Neuron (in vitro differentiated cells): ENCODE measurements around the gene CDC6.
A peak's percentile ranks its signal among the peaks of the same experiment; 100 is the strongest.

Source experiments
- H2AFZ ChIP-seq: one replicate; pipeline ENCODE4 v1.6.1; 2013; ENCODE audit warnings: low read depth, mild to moderate bottlenecking, inconsistent platforms, low read length, moderate library complexity
- H3K27me3 ChIP-seq: one replicate; pipeline ENCODE4 v1.6.1; 2013; ENCODE audit warnings: low read length; ENCODE audit not compliant: insufficient read depth
- H3K36me3 ChIP-seq: one replicate; pipeline ENCODE4 v1.6.1; 2013; ENCODE audit warnings: low read length; ENCODE audit not compliant: insufficient read depth
- H3K4me1 ChIP-seq: one replicate; pipeline ENCODE4 v1.6.1; 2013; ENCODE audit warnings: low read length; ENCODE audit not compliant: insufficient read depth
- H3K4me3 ChIP-seq: 2 replicates; pipeline ENCODE4 v1.5.1; 2013; ENCODE audit warnings: mild to moderate bottlenecking, low read length, moderate library complexity
- H3K9me3 ChIP-seq: one replicate; pipeline ENCODE4 v1.6.1; 2013; ENCODE audit warnings: low read length

CDC6 gene

GRCh38 chr17:40287494-40288369 is at the start of gene CDC6:
Gene CDC6 (plus strand): TSS chr17:40287879. CDS start chr17:40289421, 1,542 bp downstream.
- peak within 1 kb of the TSS; percentile 17 for H2AFZ ChIP-seq

DNA sequence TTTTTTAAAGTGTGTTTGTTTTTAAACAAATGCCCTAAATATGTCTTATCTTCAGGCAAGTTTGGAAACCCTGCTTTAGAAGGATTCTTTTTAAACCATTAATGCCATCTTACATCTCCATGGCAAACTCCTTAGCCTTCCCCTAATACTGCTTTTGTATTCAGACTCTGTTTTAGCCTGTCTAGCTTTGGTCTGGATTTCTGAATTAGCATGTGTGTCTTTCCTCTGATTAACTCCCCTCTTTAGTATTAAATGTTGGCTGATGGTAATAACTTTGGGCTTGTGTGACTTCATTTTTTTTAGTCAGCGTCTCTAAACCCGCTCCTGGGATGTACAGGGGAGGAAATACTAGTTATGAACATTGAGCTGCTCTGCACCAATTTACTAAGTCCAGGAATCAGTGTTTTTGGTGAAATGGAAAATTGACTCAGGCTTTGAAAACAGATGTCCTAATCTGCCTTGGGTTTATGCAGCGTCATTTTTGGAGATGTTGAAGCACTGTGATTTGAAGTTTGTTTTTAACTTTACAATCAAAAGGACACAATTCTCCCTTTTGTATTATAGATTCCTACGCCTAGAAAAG is 46.3 kb upstream of the CDC6 start:
- no peak overlapping the region for H2AFZ ChIP-seq
- peaks cover 14% of the 10 kb centered on the region for H3K4me1 ChIP-seq
- no peaks in the 10 kb centered on the region for H3K9me3 ChIP-seq
- H3K27me3 ChIP-seq: no peaks in the 10 kb centered on the region
- no peak overlapping the region for H3K4me3 ChIP-seq
- H3K36me3 ChIP-seq: no peaks in the 10 kb centered on the region

More at GRCh38 chr17:40287494-40288369, at the start of gene CDC6:
- H3K4me3 ChIP-seq: peak within 1 kb of the TSS; percentile 59
- peaks cover 3% of the 10 kb centered on the region for H3K4me1 ChIP-seq
- peaks cover 22% of the 10 kb centered on the region for H3K36me3 ChIP-seq
- H3K9me3 ChIP-seq: no peaks in the 10 kb centered on the region
- H3K27me3 ChIP-seq: no peaks in the 10 kb centered on the region

- Histone ChIP-seq H3K36me3 (no peaks in the 10 kb centered on the region), H3K4me3 (no peak overlapping the region), H3K9me3 (no peaks in the 10 kb centered on the region), H2AFZ (no peak overlapping the region), H3K4me1 (peaks cover 14% of the 10 kb centered on the region), H3K27me3 (no peaks in the 10 kb centered on the region)
These were observed 44.9 kb upstream of the CDC6 start for GRCh38 chr17:40242774-40243173.

DNA sequence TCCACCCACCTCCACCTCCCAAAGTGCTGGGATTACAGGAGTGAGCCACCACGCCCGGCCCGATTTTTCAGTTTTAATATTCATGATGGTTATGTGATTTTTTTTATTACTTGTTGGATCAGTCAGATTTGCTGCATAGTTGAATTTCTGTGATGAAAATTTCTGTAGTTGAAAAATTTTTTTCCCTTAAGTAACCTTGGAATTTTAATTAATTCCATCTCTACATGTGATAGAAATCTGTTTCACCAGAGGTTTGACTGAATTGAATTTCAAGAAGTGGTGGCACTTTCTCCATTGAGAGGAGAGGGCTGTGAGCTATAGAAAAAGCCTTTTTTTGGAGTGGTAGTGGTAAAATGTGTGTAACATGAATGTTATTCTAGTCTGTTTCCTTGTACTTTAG is 43.9 kb upstream of the CDC6 start:
- no peak overlapping the region for H2AFZ ChIP-seq
- no peaks in the 10 kb centered on the region for H3K36me3 ChIP-seq
- H3K27me3 ChIP-seq: no peaks in the 10 kb centered on the region
- no peak overlapping the region for H3K4me3 ChIP-seq
- H3K9me3 ChIP-seq: no peaks in the 10 kb centered on the region
- H3K4me1 ChIP-seq: peaks cover 15% of the 10 kb centered on the region

DNA sequence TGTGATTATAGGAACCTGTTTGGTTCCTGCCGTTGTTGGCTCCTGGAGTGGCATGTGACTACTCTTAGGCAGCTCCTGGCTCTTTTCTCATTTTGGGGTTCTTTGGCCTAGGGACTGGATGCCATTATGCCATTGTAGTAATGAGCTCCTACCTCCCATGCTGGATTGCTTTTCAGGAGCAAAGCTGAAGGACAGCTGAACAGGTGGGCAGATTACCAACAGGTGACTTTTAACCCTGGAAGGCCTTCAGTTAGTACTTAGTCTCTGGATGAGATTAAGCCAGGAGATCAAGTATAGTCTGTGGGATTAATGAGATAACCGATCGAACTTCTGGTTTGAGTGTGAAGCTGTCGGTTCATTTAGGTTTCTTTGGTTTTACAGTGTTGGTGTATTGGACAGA is 43.4 kb upstream of the CDC6 start:
- Histone ChIP-seq H2AFZ (no peak overlapping the region), H3K9me3 (no peaks in the 10 kb centered on the region), H3K4me1 (peaks cover 20% of the 10 kb centered on the region), H3K36me3 (no peaks in the 10 kb centered on the region), H3K4me3 (no peak overlapping the region), H3K27me3 (no peaks in the 10 kb centered on the region)

DNA sequence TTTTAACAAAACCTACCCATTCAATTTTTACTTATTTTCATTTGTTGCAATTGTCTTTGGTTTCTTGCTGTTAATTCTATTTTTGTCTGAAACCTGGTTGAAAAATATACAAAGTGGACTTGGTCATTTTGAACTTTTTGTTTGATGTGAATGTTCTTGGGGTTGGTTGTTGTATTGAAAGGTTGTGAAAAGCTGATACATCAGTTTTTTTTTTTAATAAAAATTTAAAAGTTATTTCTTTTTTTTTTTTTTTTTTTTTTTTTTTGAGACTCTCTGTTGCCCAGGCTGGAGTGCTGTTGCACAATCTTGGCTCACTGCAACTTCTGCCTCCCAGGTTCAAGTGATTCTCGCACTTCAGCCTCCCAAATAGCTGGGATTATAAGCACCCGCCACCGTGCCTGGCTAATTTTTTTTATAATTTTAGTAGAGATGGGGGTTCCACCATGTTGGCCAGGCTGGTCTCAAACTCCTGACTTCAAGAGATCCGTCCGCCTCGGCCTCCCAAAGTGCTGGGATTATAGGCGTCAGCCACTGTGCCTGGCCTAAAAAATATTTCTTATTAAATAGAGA is 39.7 kb upstream of the CDC6 start:
- H3K4me3 ChIP-seq: no peak overlapping the region
- no peaks in the 10 kb centered on the region for H3K9me3 ChIP-seq
- H2AFZ ChIP-seq: no peak overlapping the region
- H3K27me3 ChIP-seq: no peaks in the 10 kb centered on the region
- no peaks in the 10 kb centered on the region for H3K36me3 ChIP-seq
- peaks cover 7% of the 10 kb centered on the region for H3K4me1 ChIP-seq

- Histone ChIP-seq H3K9me3 (no peaks in the 10 kb centered on the region), H3K4me1 (peaks cover 7% of the 10 kb centered on the region), H3K27me3 (no peaks in the 10 kb centered on the region), H2AFZ (no peak overlapping the region), H3K36me3 (no peaks in the 10 kb centered on the region), H3K4me3 (no peak overlapping the region)
These were observed 39.2 kb upstream of the CDC6 start for GRCh38 chr17:40248507-40248906.

DNA sequence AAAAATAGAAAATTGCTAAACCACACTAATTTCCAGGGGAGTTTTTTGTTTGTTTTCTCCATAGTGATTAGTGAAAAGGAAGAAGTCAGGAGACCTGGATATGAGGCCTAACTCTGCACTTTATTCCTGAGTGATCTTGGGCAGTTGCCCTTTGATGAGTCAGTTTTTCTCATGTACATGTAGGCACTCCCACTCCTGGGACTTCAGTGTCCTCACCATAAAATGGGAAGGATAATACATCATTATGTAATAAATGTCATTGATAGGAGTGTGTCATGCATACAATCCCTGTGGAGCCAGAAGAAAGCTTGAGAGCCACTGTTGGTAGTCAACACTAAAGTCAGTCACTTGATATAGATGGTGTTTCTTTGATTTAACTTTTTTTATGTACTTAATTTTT is 36.1 kb upstream of the CDC6 start:
- H3K4me3 ChIP-seq: no peak overlapping the region
- peaks cover 6% of the 10 kb centered on the region for H3K36me3 ChIP-seq
- peaks cover 7% of the 10 kb centered on the region for H3K4me1 ChIP-seq
- no peak overlapping the region for H2AFZ ChIP-seq
- no peaks in the 10 kb centered on the region for H3K27me3 ChIP-seq
- no peaks in the 10 kb centered on the region for H3K9me3 ChIP-seq

DNA sequence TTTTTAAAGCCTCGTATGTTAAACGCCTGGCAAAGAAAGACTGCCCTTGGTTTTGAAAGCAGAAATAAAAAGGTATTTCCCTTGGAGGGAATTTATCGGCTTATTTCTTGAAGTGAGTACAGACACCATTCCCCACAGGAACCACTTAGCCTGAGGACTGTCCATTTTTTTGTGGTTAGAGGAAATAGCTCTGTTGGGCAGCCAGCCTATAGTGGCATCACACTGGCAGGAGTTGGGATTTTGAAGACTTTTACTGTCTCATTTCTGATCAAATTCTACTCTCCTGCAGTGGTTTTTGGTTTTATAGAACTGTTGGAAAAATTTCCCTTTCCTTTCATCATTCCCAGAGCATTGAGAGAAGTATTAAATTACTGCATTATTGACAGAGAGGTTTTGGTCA is 34.1 kb upstream of the CDC6 start:
- H3K4me1 ChIP-seq: peaks cover 7% of the 10 kb centered on the region
- peaks cover 20% of the 10 kb centered on the region for H3K36me3 ChIP-seq
- H3K9me3 ChIP-seq: no peaks in the 10 kb centered on the region
- H2AFZ ChIP-seq: no peak overlapping the region
- no peaks in the 10 kb centered on the region for H3K27me3 ChIP-seq
- no peak overlapping the region for H3K4me3 ChIP-seq

GRCh38 chr17:40259505-40259904 is 28.2 kb upstream of the CDC6 start:
- no peaks in the 10 kb centered on the region for H3K9me3 ChIP-seq
- no peak overlapping the region for H2AFZ ChIP-seq
- H3K4me3 ChIP-seq: no peak overlapping the region
- H3K36me3 ChIP-seq: peaks cover 50% of the 10 kb centered on the region
- H3K27me3 ChIP-seq: no peaks in the 10 kb centered on the region
- H3K4me1 ChIP-seq: no peaks in the 10 kb centered on the region

GRCh38 chr17:40260528-40260927 is 27.2 kb upstream of the CDC6 start:
- no peaks in the 10 kb centered on the region for H3K9me3 ChIP-seq
- peaks cover 59% of the 10 kb centered on the region for H3K36me3 ChIP-seq
- no peaks in the 10 kb centered on the region for H3K27me3 ChIP-seq
- no peaks in the 10 kb centered on the region for H3K4me1 ChIP-seq
- H3K4me3 ChIP-seq: no peak overlapping the region
- H2AFZ ChIP-seq: no peak overlapping the region

- H3K9me3 ChIP-seq: no peaks in the 10 kb centered on the region
- H3K4me3 ChIP-seq: no peak overlapping the region
- peaks cover 57% of the 10 kb centered on the region for H3K36me3 ChIP-seq
- no peak overlapping the region for H2AFZ ChIP-seq
- no peaks in the 10 kb centered on the region for H3K27me3 ChIP-seq
- H3K4me1 ChIP-seq: no peaks in the 10 kb centered on the region
These were observed 23.1 kb upstream of the CDC6 start for GRCh38 chr17:40264458-40265185.

- peaks cover 53% of the 10 kb centered on the region for H3K36me3 ChIP-seq
- no peaks in the 10 kb centered on the region for H3K4me1 ChIP-seq
- no peaks in the 10 kb centered on the region for H3K27me3 ChIP-seq
- no peaks in the 10 kb centered on the region for H3K9me3 ChIP-seq
- H3K4me3 ChIP-seq: no peak overlapping the region
- H2AFZ ChIP-seq: no peak overlapping the region
These were observed 22.3 kb upstream of the CDC6 start for GRCh38 chr17:40265337-40265736.
